ENCODE data around the gene MAP3K1.

- no peak for TF ChIP-seq CTCF (IDR thresholded peaks at IDR 0.05)
- no peak for TF ChIP-seq POLR2AphosphoS5 (IDR thresholded peaks at IDR 0.05)
- TF ChIP-seq POLR2A (IDR thresholded peaks at IDR 0.05), result no peak
These were observed 12.3 kb upstream of the MAP3K1 start for GRCh38 chr5:56803025-56803424.

Measured in prostate gland (tissue), 2 donors.